Anterior cingulate cortex (tissue), 58 donors: ENCODE measurements around the gene MCU.
"Not testable (repeated sequence)": the region's sequence is repeated elsewhere in the genome, so short reads cannot be mapped to it uniquely, and the experiment has no call there.

ENCODE experiments used
- DNase-seq, 58 donors: peaks; one replicate each; lab custom pipeline; 2025; lab: John Stamatoyannopoulos, UW

MCU gene

DNA sequence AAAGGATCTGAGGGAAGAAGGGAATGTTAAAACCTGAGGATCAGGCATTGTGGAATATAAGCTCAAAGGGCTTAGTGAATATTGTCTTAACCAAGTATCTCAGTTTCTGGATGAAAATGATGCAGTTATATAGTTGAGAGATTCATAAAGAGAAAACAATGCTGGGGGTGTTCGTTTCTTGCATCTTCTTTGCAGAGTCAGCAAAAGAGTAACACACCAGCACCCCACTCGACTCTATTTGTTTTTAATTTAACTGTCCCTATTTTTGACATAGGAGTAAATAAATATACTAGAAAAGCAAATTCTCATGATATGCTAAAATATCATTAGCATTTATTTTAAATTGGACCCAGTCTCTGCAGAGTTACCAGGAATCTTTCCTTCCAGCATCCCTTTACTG, 194.0 kb downstream of the MCU start:
- DNase-seq, result no peak

DNA sequence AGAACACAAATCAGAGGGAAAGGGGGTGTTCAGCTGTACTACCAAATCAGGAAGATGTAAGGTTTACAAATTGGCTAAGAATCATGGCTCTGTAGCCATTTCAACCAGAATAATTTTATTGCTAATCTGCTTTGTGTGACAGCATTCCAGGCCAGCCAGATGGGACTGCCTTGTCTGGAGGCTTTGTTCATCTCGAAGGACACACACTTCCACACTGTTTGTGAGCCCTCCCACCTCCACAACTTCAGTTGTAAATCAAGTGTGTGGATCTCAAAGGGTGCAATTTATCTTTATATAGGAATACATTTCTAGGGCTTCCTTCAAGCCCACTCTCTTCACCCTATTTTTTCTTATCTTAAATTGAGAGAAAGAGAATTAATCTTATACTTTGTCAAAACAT, 194.7 kb downstream of the MCU start:
- no peak for DNase-seq

DNA sequence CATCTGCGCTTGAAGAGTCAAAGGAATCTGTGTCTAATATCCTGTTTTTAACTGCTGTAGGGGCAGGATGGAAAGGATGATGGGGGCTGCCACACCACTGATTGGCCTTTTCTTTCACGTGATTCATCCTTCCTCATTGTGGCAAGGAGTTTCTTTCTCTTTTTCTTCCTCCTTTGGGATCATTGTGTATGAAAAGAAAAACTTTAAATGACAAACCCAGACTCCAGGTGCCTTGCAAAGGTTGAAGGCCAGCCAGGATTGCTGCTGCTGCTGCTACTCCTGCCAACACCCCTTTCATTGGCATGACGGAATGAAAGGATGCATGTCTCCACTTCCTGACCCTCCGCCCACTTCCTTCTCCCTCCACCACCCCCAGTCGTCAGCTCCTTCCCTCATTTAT, 195.1 kb downstream of the MCU start:
- DNase-seq, result no peak

DNA sequence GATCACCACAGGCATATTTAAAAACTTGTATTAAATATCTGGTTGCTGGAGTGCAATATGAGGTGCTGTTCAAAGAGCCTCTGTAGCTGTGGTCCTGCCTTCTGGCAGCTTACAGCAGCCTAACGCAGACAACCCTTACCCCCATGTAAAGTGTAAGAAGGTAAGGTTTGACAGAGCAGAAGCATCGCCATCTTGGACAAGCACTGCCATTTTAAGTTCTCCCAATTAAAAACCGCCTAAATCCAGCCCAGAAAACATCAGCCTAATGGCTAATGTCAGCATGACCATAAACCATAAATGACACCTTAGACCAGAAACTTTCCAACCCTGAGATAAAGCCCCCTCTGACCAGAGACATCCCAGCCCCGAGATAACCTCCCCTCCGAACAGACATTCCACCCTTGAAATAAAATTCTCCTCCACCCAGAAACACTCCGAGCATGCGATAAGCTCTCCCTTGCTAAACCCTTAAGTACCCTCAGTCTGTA, 196.3 kb downstream of the MCU start:
- no peak for DNase-seq

DNA sequence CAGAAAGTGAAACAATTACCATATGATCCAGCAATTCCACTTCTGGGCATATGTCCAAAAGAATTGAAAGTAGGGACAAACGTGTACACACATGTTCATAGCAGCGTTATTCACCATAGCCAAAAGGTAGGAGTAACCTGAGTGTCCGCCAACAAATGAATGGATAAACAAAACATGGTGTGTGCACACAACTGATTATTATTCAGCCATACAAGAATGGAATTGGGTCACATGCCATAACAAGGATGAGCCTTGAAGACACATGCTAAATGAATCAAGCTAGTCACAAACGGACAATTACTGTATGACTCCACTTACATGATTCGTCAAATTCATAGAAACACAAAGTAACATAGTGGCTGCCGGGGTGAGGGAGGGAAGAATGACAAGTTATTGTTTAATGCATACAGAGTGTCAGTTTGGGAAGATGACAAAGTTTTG, 197.5 kb downstream of the MCU start:
- DNase-seq, result no peak

DNA sequence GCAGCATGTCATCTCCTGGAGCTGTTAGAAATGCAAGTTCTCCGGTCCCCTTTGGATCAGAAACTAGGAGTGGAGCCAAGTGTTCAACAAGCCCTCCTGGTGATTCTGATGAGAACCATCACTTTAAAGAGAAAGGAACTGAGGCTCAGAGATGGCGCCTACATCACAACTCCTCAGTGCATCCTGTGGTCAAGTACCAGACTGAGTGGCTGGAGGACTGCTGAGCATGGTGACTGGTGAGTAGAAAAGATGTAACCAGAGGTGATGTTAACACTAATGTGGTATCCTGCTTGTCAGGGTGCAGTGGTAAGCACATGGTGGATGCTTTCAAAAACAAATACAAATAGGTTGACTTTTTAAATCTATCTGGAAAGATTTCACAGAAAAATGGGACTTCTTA, 198.1 kb downstream of the MCU start:
- DNase-seq, result no peak

DNA sequence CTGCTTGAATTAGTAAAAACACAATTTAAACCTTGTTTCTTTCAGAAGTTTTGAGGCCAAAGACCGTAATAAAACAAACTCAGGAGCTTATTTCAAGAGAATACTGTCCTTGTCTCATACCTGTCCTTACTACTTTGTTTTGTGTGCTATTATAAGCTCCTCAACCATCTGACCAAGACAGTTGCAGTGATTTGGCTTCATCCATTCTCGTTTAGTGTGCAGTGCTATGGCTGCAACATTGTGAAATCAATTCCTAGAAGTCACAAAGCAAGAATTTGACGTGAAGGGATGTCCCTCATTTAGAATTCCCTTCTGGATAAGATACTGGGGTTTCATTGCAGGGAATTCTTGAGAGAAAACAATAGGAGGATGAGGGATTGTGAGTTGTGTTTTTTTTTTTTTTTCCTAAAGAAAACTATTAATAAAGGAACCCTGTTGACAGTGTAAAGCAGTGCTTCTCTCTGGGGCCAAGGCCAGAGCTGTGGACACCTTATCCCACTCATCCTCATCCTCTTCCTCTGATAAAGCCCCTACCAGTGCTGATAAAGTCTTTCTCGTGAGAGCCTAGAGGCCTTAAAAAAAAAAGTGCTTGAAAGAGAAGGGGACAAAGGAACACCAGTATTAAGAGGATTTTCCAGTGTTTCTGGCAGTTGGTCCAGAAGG, 201.3 kb downstream of the MCU start, which contains the start of gene OIT3:
TSS of gene OIT3 (plus strand) at position 604 of the 663 bp plus-strand sequence. CDS start 60 bp downstream, outside the sequence.
- no peak for DNase-seq

DNA sequence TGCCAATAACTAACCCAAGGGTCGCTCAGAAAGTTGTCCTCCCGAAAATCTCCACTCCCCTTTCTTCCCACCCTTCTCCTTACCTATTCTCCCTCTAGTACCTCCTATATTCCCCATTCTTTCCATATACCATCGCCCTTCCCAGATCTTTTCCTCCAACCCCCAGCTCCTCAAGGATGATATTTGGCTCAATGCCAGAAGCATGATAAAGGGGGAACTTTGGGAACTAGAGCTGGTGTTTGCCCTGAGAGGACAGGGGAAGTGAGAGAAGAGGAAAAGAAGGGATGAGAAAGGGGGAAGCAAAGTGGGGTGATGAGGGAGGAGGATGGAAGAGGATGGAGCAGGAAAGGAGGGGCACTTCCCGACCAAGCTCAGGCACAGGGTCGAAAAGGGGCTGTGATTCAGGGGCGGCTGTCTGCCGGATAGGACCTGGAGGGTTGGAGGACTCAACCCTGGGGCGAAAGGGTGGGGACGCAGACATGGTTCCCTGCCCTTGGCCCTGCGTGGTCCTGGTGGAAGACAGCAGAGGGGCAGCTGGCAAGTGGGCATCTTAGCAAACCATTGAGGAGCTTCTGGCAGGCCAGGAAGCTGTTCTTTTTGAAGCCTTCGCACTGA, 203.4 kb downstream of the MCU start:
- no peak for DNase-seq

DNA sequence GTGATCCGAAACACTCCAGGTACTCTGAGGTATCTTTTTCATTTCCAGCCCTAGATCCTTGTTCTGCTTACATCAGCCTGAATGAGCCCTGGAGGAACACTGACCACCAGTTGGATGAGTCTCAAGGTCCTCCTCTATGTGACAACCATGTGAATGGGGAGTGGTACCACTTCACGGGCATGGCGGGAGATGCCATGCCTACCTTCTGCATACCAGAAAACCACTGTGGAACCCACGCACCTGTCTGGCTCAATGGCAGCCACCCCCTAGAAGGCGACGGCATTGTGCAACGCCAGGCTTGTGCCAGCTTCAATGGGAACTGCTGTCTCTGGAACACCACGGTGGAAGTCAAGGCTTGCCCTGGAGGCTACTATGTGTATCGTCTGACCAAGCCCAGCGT, 206.7 kb downstream of the MCU start:
- no peak for DNase-seq

DNA sequence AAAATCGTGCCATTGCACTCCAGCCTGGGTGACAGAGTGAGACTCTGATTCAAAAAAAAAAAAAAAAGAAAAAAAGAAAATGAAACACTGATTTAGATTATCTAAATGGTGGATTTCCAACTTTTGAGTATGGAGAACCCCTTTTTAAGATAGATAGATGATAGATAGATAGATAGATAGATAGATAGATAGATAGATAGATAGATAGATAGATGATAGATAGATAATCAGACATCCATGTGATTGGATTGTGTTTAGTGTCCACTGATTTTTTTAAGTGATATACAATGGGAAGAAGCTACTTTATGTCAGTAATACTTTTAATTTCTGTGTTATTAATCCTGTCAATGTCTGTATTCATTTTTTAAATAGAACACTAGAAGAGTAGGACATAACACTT, 207.6 kb downstream of the MCU start:
- no peak for DNase-seq

DNA sequence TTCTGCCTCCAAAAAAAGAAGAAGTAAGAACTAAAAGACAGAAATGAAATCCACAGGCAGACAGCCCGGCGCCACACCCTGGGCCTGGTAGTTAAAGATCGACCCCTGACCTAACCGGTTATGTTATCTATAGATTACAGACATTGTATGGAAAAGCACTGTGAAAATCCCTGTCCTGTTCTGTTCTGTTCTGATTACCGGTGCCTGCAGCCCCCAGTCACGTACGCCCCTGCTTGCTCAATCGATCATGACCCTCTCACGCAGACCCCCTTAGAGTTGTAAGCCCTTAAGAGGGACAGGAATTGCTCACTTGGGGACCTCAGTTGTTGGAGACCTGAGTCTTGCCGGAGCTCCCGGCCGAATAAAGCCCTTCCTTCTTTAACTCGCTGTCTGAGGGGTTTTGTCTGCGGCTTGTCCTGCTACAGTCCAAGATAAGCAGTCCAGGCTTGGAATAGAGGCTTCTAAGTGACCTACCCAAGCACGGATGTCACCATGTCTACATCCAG, 212.1 kb downstream of the MCU start:
- not testable (repeated sequence) for DNase-seq

DNA sequence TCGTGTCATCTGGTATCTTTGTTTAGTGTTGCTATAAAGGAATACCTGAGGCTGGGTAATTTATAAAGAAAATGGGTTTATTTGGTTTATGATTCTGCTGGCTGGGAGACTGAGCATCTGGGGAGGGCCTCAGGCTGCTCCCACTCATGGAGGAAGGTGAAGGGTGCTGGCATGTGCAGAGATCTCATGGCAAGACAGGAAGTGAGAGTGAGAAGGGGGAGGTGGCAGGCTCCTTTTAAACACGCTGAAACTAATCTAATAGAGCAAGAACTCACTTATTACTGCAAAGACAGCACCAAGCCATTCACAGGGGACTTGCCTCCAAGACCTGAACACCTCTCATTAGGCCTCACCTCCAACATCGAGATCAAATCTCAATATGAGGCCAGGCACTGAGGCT, 212.9 kb downstream of the MCU start:
- DNase-seq, result no peak

DNA sequence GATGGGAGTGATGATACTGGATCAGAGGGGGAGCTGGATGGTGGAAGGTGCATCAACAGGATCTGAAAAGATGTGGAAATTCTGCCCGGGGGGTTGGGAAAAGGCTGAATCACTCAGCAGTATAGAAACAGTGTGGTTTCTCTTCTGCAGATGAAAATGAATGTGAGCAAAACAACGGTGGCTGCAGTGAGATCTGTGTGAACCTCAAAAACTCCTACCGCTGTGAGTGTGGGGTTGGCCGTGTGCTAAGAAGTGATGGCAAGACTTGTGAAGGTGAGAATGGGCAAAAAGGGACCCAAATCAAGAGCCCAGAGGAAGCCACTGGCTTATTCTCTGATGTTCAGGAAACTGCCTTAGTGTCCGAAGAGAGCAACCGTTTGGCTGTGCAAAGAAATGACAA, 214.5 kb downstream of the MCU start:
- DNase-seq, result no peak

DNA sequence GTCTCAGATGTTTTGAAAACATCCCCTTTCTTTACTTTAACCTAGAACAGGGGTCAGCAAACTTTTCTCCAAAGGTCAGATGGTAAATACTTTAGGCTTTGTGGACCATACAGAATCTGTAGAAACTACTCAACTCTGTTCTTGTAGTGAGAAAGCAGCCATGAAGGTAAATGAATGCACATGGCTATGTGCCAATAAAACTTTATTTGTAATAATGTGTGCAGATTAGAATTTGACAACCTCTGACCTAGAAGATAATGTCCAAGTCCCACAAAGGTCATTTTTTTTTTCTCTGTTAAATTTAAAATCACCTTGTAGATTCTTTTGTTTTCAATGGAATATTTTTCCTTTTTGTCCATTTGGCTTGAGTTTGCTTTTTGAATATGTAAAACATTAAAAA, 218.8 kb downstream of the MCU start:
- no peak for DNase-seq

DNA sequence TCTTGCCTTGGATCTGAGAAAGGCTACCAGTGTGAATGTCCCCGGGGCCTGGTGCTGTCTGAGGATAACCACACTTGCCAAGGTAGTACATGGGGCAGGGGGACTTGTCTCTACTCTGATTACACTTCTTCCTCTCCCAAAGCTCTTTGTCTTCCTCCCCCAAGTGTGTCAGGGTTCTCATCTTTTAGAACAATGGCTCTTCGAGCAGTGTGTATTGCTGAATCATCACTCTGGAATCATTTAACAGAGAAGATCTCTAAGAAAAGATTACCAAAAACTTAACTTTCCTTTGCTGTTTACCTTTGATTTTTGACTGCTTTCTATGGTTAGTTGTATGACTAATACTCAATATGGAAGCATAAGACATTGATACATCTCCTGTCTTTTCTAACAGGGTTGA, 219.8 kb downstream of the MCU start:
- DNase-seq, result no peak

DNA sequence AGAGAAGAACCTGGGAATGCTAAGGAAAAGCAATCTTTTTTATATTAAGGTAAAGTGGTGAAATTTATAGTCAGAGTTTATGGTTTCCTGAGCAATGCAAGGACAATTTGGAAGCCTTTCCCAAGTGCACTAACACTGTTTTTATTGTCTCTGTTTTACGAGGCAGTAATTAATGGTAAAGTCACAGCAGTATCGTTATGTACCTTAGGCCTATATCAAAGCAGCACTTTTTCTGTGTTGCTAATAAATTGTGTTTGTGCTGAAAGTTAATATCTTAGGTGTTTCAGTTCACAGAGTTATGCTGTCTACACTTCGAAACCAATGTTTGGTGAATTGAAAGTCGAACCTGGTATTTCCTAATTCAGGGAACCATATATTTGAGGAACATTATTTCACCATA, 220.8 kb downstream of the MCU start:
- DNase-seq, result no peak

DNA sequence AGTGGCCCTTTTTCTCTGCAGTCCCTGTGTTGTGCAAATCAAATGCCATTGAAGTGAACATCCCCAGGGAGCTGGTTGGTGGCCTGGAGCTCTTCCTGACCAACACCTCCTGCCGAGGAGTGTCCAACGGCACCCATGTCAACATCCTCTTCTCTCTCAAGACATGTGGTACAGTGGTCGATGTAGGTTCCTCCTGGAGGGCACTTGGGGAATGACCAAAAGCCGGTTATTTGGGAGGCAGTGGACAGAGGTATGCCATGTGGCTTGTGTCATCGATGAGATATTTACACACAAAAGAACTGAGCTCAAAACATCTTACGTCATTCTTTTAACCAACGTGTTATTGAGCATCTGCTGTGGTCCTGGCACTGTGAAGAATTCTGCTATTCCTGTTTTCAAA, 221.3 kb downstream of the MCU start:
- no peak for DNase-seq

DNA sequence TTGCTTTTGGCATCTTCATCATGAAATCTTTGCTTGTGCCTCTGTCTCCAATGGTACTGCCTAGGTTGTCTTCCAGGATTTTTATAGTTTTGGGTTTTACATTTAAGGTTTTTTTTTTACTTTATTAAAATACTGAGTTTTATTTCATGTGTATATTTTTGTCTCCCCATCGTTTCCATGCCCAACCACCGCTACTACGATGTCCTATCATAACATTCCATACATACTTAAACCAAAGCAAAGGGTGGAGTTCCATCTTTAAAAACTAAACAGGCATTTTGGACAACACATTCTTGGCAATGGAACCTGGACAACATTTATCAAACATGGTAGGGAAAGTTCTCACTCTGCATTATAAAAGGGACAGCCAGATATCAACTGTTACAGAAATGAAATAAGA, 225.3 kb downstream of the MCU start:
- not testable (repeated sequence) for DNase-seq

DNA sequence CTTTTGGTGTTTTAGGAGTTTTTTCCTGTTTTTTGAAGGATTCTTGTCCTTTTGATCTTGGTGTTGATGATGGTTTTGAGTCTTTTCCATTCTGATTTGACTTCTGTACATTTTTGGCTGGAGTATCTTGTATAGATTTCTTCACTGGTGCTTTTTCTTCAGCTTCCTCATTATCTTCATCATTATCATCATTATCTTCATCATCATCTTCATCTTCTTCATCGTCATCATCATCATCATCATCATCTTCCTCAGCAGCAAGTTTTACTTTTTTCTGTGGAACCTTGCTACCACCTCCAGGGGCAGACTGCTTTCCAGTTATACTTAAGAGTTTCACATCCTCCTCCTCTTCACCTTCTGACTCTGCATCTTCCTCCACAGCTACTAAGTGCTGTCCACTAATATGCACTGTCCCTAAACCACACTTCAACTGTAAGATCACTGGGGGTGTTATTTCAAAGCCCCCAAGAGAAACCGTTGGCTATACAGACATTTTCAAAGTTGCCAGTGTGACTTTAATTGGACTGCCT, 225.9 kb downstream of the MCU start:
- DNase-seq, result not testable (repeated sequence)

DNA sequence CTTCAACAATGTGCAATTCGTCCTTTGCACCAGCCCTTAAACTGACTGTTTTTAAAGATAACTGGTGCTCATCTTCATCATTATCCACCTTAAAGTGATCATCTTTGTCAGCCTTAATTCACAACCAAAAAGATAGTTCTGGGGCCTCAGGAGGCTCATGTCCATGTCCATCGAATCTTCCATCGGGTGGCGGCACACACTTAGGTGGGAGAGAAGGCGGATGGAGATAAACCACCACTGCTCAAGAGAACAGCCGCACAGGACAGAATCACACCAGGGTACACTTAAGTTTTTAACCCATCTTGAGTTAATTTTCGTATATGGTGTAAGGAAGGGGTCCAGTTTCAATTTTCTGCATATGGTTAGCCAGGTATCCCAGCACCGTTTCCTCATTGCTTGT, 226.4 kb downstream of the MCU start:
- no peak for DNase-seq

DNA sequence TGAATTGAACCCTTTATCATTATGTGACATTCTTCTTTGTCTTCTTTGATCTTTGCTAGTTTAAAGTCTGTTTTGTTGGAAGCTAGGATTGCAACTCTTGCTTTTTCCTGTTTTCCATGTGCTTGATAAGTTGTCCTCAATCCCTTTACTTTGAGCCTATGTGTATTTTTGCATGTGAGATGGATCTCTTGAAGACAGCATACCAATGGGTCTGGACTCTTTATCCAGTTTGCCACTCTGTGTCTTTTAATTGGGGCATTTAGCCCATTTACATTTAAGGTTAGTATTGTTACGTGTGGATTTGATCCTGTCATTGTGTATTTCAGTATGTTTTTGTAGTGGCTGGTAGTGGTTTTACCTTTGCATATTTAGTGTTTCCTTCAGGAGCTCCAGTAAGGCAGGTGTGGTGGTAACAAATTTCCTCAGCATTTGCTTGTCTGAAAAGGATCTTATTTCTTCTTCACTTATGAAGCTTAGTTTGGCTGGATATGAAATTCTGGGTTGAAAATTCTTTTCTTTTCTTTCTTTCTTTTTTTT, 229.3 kb downstream of the MCU start:
- DNase-seq, result not testable (repeated sequence)

DNA sequence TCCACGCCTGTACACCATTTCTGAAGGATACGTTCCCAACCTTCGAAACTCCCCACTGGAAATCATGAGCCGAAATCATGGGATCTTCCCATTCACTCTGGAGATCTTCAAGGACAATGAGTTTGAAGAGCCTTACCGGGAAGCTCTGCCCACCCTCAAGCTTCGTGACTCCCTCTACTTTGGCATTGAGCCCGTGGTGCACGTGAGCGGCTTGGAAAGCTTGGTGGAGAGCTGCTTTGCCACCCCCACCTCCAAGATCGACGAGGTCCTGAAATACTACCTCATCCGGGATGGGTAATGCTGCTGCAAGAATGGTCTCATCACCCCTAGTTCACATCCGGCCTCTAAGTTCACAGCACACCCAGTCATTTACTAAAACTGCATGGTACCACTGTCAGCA, 232.4 kb downstream of the MCU start:
- no peak for DNase-seq
